ENCODE data around the gene SKI. TPM values are rescaled to one million over a fixed set of nuclear protein-coding genes. Genes with fewer than 3 reads are reported as not detected.

The SKI gene
- total RNA-seq (2022; extraction: Qiagen RNA extraction; ENCODE audit: low read depth), result 18.6 to 25.8 TPM (median 23.5 TPM) in 5 replicates

DNA sequence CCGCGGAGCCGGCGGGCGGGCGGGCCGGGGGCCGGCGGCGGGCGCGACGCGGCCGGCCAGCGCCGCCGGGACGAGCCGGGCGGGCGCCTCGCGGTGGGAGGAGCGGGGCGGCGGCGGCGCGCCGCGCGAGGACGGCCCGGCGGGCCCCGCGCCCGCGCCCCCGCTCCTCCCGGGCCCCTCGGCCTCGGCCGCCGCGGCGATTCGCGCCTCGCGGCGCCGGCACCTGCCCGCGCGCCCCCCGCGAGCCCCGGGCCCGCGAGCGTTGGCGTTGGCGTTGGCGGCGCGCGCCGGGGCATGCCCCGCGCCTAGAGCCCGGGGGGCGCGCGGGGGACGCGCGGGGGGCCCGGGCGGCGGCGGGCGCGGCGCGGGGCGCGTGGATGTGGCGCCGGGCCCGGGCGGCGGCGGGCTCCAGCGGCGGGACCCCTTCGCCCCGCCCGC is at the start of gene SKI:
SKI (plus strand) TSS at position 163 of the 438 bp plus-strand sequence. CDS start 448 bp downstream, outside the sequence.

DNA sequence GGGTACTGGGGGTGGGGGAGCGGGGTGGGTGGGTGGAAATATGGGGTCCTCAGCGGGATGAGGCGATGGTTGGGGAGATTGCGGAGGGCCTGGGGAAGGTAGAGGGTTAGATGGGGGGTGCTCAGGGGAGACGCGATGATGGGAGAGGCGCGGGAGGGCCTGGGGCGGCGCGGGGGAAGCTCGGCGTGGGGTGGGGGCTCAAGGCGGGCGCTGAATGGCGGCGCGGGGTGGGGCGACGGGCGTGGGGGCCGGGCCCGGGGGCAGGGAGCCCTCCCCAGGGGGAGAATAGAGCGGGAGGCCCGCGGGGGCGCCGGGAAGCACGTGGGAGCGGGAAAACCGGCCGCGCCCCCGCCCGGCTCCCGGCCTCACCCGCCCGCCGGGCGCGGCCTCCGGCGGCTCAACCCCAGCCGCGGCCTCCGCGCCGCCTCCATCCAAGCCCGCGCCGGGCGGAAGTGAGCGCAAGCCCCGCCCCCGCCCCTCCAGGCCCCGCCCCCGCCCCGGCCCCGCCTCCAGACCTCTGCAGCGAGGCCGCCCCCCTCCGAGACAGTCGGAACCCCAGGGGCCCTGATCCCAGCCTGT is 33.7 kb upstream of the SKI start, which contains the start of gene FAAP20:
FAAP20 (minus strand) TSS at position 454 of the 579 bp plus-strand sequence; CDS start at position 431, 23 bp downstream.

Other genes with a start within 250 kb of the SKI start
- 0.10 TPM in 1 of 5 replicates, not detected in the others for gene CFAP74, start 224.5 kb upstream of the SKI start, total RNA-seq (2022; extraction: Qiagen RNA extraction; ENCODE audit: low read depth)
- 0.23 to 0.81 TPM (median 0.55 TPM) in 5 replicates for gene GABRD, start 209.0 kb upstream of the SKI start, total RNA-seq (2022; extraction: Qiagen RNA extraction; ENCODE audit: low read depth)
- gene PRKCZ, start 177.9 kb upstream of the SKI start, total RNA-seq (2022; extraction: Qiagen RNA extraction; ENCODE audit: low read depth), result 6.5 to 8.9 TPM (median 8.4 TPM) in 5 replicates
- 36.9 to 64.0 TPM (median 55.6 TPM) in 5 replicates for gene FAAP20, start 33.5 kb upstream of the SKI start, total RNA-seq (2022; extraction: Qiagen RNA extraction; ENCODE audit: low read depth)
- 4.6 to 8.3 TPM (median 6.2 TPM) in 5 replicates for gene MORN1, start 163.2 kb downstream of the SKI start, total RNA-seq (2022; extraction: Qiagen RNA extraction; ENCODE audit: low read depth)
- gene RER1, start 163.5 kb downstream of the SKI start, total RNA-seq (2022; extraction: Qiagen RNA extraction; ENCODE audit: low read depth), result 95.6 to 133 TPM (median 119 TPM) in 5 replicates
- 16.8 to 24.4 TPM (median 24.0 TPM) in 5 replicates for gene PEX10, start 184.2 kb downstream of the SKI start, total RNA-seq (2022; extraction: Qiagen RNA extraction; ENCODE audit: low read depth)
- 0.14 to 0.48 TPM (median 0.28 TPM) in 5 replicates for gene PLCH2, start 248.0 kb downstream of the SKI start, total RNA-seq (2022; extraction: Qiagen RNA extraction; ENCODE audit: low read depth)